HUES48 (cell line): ENCODE measurements around the gene SPATA46.

Experiments used
- H3K27ac ChIP-seq: one replicate; pipeline ENCODE4 v1.7.0; 2013; ENCODE audit warnings: low read depth, low read length, inconsistent platforms
- H3K27me3 ChIP-seq: 2 replicates; pipeline ENCODE4 v1.6.1; 2013; ENCODE audit warnings: mild to moderate bottlenecking, low read length; ENCODE audit not compliant: control insufficient read depth, insufficient read depth
- H3K36me3 ChIP-seq: 2 replicates; pipeline ENCODE4 v1.6.1; 2013; ENCODE audit warnings: low read length; ENCODE audit not compliant: control insufficient read depth, insufficient read depth
- H3K4me1 ChIP-seq: 2 replicates; pipeline ENCODE4 v1.6.1; 2013; ENCODE audit warnings: mild to moderate bottlenecking, low read length; ENCODE audit not compliant: control insufficient read depth, insufficient read depth
- H3K4me3 ChIP-seq: 2 replicates; pipeline ENCODE4 v1.5.1; 2013; ENCODE audit warnings: mild to moderate bottlenecking, low read depth, low read length
- H3K9ac ChIP-seq: 2 replicates; pipeline ENCODE4 v1.6.1; 2013; ENCODE audit warnings: mild to moderate bottlenecking, low read depth, low read length, moderate library complexity
- H3K9me3 ChIP-seq: 2 replicates; pipeline ENCODE4 v1.6.1; 2013; ENCODE audit warnings: low read length; ENCODE audit not compliant: control insufficient read depth, insufficient read depth

SPATA46 gene

GRCh38 chr1:162351246-162351842, 25.3 kb downstream of the SPATA46 start:
- Histone ChIP-seq H3K27me3 (no peaks in the 10 kb centered on the region), H3K4me1 (peaks cover 8% of the 10 kb centered on the region), H3K36me3 (peaks cover 10% of the 10 kb centered on the region; the same call in 1 of the 2 replicates), H3K9me3 (no peaks in the 10 kb centered on the region), H3K9ac (no peak overlapping the region), H3K27ac (no peak overlapping the region), H3K4me3 (no peak overlapping the region)

- Histone ChIP-seq H3K27ac (no peak overlapping the region), H3K9ac (no peak overlapping the region)
Measured at GRCh38 chr1:162349635-162350330, 26.9 kb downstream of the SPATA46 start.

GRCh38 chr1:162347281-162347680, 29.4 kb downstream of the SPATA46 start:
- no peak overlapping the region for H3K9ac ChIP-seq

More at GRCh38 chr1:162349635-162350330, 26.9 kb downstream of the SPATA46 start:
- Histone ChIP-seq H3K9me3 (no peaks in the 10 kb centered on the region), H3K4me3 (no peak overlapping the region), H3K4me1 (peaks cover 8% of the 10 kb centered on the region), H3K27me3 (no peaks in the 10 kb centered on the region), H3K36me3 (no peaks in the 10 kb centered on the region)

GRCh38 chr1:162343470-162343869, 33.2 kb downstream of the SPATA46 start:
- Histone ChIP-seq H3K36me3 (no peaks in the 10 kb centered on the region), H3K4me3 (no peak overlapping the region), H3K27ac (no peak overlapping the region), H3K9ac (no peak overlapping the region), H3K4me1 (no peaks in the 10 kb centered on the region), H3K9me3 (no peaks in the 10 kb centered on the region), H3K27me3 (no peaks in the 10 kb centered on the region)

More at GRCh38 chr1:162347281-162347680, 29.4 kb downstream of the SPATA46 start:
- H3K4me1 ChIP-seq, result no peaks in the 10 kb centered on the region
- H3K4me3 ChIP-seq, result no peak overlapping the region
- H3K27me3 ChIP-seq, result no peaks in the 10 kb centered on the region
- H3K9me3 ChIP-seq, result no peaks in the 10 kb centered on the region
- no peaks in the 10 kb centered on the region for H3K36me3 ChIP-seq
- no peak overlapping the region for H3K27ac ChIP-seq

GRCh38 chr1:162342452-162342983, 34.1 kb downstream of the SPATA46 start:
- Histone ChIP-seq H3K4me3 (no peak overlapping the region), H3K36me3 (no peaks in the 10 kb centered on the region), H3K9me3 (no peaks in the 10 kb centered on the region), H3K9ac (no peak overlapping the region), H3K27me3 (no peaks in the 10 kb centered on the region), H3K4me1 (no peaks in the 10 kb centered on the region), H3K27ac (no peak overlapping the region)

- H3K4me3 ChIP-seq, result no peak overlapping the region
- no peak overlapping the region for H3K9ac ChIP-seq
- no peaks in the 10 kb centered on the region for H3K27me3 ChIP-seq
- H3K27ac ChIP-seq, result no peak overlapping the region
- H3K4me1 ChIP-seq, result peaks cover 10% of the 10 kb centered on the region
- H3K9me3 ChIP-seq, result no peaks in the 10 kb centered on the region
- no peaks in the 10 kb centered on the region for H3K36me3 ChIP-seq
Measured at GRCh38 chr1:162336621-162337285, 39.9 kb downstream of the SPATA46 start.

- peaks cover 10% of the 10 kb centered on the region for H3K4me1 ChIP-seq
- H3K36me3 ChIP-seq, result no peaks in the 10 kb centered on the region
- no peak overlapping the region for H3K4me3 ChIP-seq
- no peak overlapping the region for H3K27ac ChIP-seq
- no peak overlapping the region for H3K9ac ChIP-seq
- no peaks in the 10 kb centered on the region for H3K27me3 ChIP-seq
- no peaks in the 10 kb centered on the region for H3K9me3 ChIP-seq
Measured at GRCh38 chr1:162335126-162335525, 41.5 kb downstream of the SPATA46 start.

- no peaks in the 10 kb centered on the region for H3K27me3 ChIP-seq
- no peak overlapping the region for H3K4me3 ChIP-seq
- H3K9ac ChIP-seq, result no peak overlapping the region
- H3K9me3 ChIP-seq, result no peaks in the 10 kb centered on the region
- no peaks in the 10 kb centered on the region for H3K36me3 ChIP-seq
- H3K27ac ChIP-seq, result no peak overlapping the region
- peaks cover 10% of the 10 kb centered on the region for H3K4me1 ChIP-seq
Measured at GRCh38 chr1:162333991-162334390, 42.7 kb downstream of the SPATA46 start.

- H3K9ac ChIP-seq, result no peak overlapping the region
- H3K9me3 ChIP-seq, result no peaks in the 10 kb centered on the region
- no peaks in the 10 kb centered on the region for H3K27me3 ChIP-seq
- no peak overlapping the region for H3K4me3 ChIP-seq
- H3K36me3 ChIP-seq, result no peaks in the 10 kb centered on the region
- no peak overlapping the region for H3K27ac ChIP-seq
- peaks cover 10% of the 10 kb centered on the region for H3K4me1 ChIP-seq
Measured at GRCh38 chr1:162329826-162330225, 46.8 kb downstream of the SPATA46 start.

GRCh38 chr1:162328512-162328911, 48.1 kb downstream of the SPATA46 start:
- H3K9me3 ChIP-seq, result no peaks in the 10 kb centered on the region
- no peak overlapping the region for H3K9ac ChIP-seq
- no peaks in the 10 kb centered on the region for H3K36me3 ChIP-seq
- no peak overlapping the region for H3K4me3 ChIP-seq
- H3K4me1 ChIP-seq, result peaks cover under 1% of the 10 kb centered on the region; the same call in 1 of the 2 replicates
- no peak overlapping the region for H3K27ac ChIP-seq
- no peaks in the 10 kb centered on the region for H3K27me3 ChIP-seq

- Histone ChIP-seq H3K9ac (no peak overlapping the region), H3K9me3 (no peaks in the 10 kb centered on the region), H3K36me3 (no peaks in the 10 kb centered on the region), H3K27ac (no peak overlapping the region), H3K27me3 (no peaks in the 10 kb centered on the region), H3K4me1 (no peaks in the 10 kb centered on the region), H3K4me3 (no peak overlapping the region)
Measured at GRCh38 chr1:162327788-162328165, 48.9 kb downstream of the SPATA46 start.
